ENCODE results near the gene PKDREJ.
A peak's percentile ranks its signal among the peaks of the same experiment; 100 is the strongest.

Gene PKDREJ

GRCh38 chr22:46296257-46297150 lies 33.4 kb upstream of the PKDREJ start, which contains the start of gene GTSE1:
GTSE1 (plus strand) TSS chr22:46296870; CDS start chr22:46297401, 531 bp downstream.
- peak within 1 kb of the TSS; percentile 74 to 77 for H3K4me3 ChIP-seq (ENCODE audit: low read depth in 1 of 2, low read length in 2 of 2)
- H3K4me1 ChIP-seq (ENCODE audit: control insufficient read depth in 1 of 2, insufficient read depth in 2 of 2, low read length in 2 of 2) = peaks cover 3 to 18% of the 10 kb centered on the region in 2 donors
- no peaks in the 10 kb centered on the region for H3K9me3 ChIP-seq (ENCODE audit: control insufficient read depth in 1 of 2, low read length in 2 of 2)
- H3K27me3 ChIP-seq (ENCODE audit: low read depth, low read length) = no peaks in the 10 kb centered on the region
- peaks cover 11 to 19% of the 10 kb centered on the region in 2 donors for H3K36me3 ChIP-seq (ENCODE audit: control insufficient read depth in 1 of 2, insufficient read depth in 2 of 2, low read length in 2 of 2)
- peak within 1 kb of the TSS; percentile 90 for H3K27ac ChIP-seq (ENCODE audit: low read length)

DNA sequence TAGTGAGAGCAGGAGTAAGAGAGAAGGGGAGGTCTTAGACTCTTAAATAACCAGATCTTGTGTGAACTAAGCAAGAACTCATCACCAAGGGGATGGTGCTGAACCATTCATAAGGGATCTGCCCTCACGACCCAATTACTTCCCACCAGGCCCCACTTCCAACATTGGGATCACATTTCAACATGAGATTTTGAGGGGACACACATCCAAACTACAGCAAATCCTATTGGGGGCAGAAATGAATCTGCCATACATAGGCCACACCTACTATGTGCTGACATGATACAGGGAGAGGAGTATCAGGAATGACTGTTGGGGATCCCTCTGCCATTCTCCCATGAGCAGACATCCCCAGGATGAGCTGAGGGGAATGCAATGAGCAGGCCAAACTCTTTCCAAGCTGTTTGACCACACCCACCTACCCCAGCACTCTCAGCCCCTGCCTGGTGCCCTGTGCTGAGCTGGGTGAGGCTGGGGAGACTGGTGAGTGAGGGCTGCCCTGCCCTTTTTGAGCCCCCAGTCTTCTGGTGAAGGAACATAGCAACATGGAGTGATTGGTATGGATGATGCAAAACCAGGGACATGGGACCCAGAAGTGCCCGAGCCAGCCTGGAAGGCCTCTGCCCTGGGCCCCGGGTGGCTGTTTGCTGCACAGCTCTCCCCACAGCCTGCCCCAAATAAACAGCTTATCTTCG lies 32.3 kb upstream of the PKDREJ start:
- Histone ChIP-seq H3K36me3 (ENCODE audit: control insufficient read depth in 1 of 2, insufficient read depth in 2 of 2, low read length in 2 of 2) (peaks cover 11 to 28% of the 10 kb centered on the region in 2 donors), H3K9me3 (ENCODE audit: control insufficient read depth in 1 of 2, low read length in 2 of 2) (no peaks in the 10 kb centered on the region), H3K27me3 (ENCODE audit: low read depth, low read length) (no peaks in the 10 kb centered on the region), H3K27ac (ENCODE audit: low read length) (peak overlapping the region; percentile 90), H3K4me3 (ENCODE audit: low read depth in 1 of 2, low read length in 2 of 2) (peak overlapping the region; percentile 74 to 77), H3K4me1 (ENCODE audit: control insufficient read depth in 1 of 2, insufficient read depth in 2 of 2, low read length in 2 of 2) (peaks cover 3 to 18% of the 10 kb centered on the region in 2 donors)

GRCh38 chr22:46294784-46295183 lies 31.6 kb upstream of the PKDREJ start:
- no peaks in the 10 kb centered on the region for H3K27me3 ChIP-seq (ENCODE audit: low read depth, low read length)
- H3K4me1 ChIP-seq (ENCODE audit: control insufficient read depth in 1 of 2, insufficient read depth in 2 of 2, low read length in 2 of 2) = peaks cover 3 to 18% of the 10 kb centered on the region in 2 donors
- no peak overlapping the region for H3K4me3 ChIP-seq (ENCODE audit: low read depth in 1 of 2, low read length in 2 of 2)
- H3K27ac ChIP-seq (ENCODE audit: low read length) = no peak overlapping the region
- H3K36me3 ChIP-seq (ENCODE audit: control insufficient read depth in 1 of 2, insufficient read depth in 2 of 2, low read length in 2 of 2) = peaks cover 11 to 29% of the 10 kb centered on the region in 2 donors
- no peaks in the 10 kb centered on the region for H3K9me3 ChIP-seq (ENCODE audit: control insufficient read depth in 1 of 2, low read length in 2 of 2)

GRCh38 chr22:46293577-46294260 lies 30.6 kb upstream of the PKDREJ start:
- H3K27me3 ChIP-seq (ENCODE audit: low read depth, low read length) = no peaks in the 10 kb centered on the region
- no peak overlapping the region for H3K4me3 ChIP-seq (ENCODE audit: low read depth in 1 of 2, low read length in 2 of 2)
- H3K4me1 ChIP-seq (ENCODE audit: control insufficient read depth in 1 of 2, insufficient read depth in 2 of 2, low read length in 2 of 2) = peaks cover 3 to 18% of the 10 kb centered on the region in 2 donors
- no peaks in the 10 kb centered on the region for H3K9me3 ChIP-seq (ENCODE audit: control insufficient read depth in 1 of 2, low read length in 2 of 2)
- H3K36me3 ChIP-seq (ENCODE audit: control insufficient read depth in 1 of 2, insufficient read depth in 2 of 2, low read length in 2 of 2) = peaks cover 11 to 39% of the 10 kb centered on the region in 2 donors
- no peak overlapping the region for H3K27ac ChIP-seq (ENCODE audit: low read length)

DNA sequence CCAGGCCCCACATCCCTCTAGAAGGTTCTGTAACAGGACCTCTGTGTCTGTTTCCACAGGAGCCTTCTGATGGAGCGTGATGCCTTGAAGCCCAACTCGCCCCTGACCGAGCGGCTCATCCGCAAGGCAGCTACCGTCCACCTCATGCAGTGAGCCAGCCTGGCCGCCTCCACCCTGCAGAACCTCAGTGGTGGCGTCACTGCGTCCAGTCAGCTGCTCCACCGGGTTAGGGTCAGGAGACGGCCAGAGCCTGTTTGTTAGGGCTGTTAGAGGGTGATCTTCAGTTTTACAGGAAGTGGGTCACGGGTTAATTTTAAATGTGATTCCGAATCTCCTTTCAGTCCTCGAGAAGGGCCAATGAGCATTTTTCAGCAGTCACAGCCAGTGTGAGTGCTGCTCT lies 29.6 kb upstream of the PKDREJ start:
- Histone ChIP-seq H3K27ac (ENCODE audit: low read length) (no peak overlapping the region), H3K36me3 (ENCODE audit: control insufficient read depth in 1 of 2, insufficient read depth in 2 of 2, low read length in 2 of 2) (peaks cover 11 to 45% of the 10 kb centered on the region in 2 donors), H3K9me3 (ENCODE audit: control insufficient read depth in 1 of 2, low read length in 2 of 2) (no peaks in the 10 kb centered on the region), H3K4me1 (ENCODE audit: control insufficient read depth in 1 of 2, insufficient read depth in 2 of 2, low read length in 2 of 2) (peaks cover 3 to 18% of the 10 kb centered on the region in 2 donors), H3K27me3 (ENCODE audit: low read depth, low read length) (no peaks in the 10 kb centered on the region), H3K4me3 (ENCODE audit: low read depth in 1 of 2, low read length in 2 of 2) (no peak overlapping the region)

DNA sequence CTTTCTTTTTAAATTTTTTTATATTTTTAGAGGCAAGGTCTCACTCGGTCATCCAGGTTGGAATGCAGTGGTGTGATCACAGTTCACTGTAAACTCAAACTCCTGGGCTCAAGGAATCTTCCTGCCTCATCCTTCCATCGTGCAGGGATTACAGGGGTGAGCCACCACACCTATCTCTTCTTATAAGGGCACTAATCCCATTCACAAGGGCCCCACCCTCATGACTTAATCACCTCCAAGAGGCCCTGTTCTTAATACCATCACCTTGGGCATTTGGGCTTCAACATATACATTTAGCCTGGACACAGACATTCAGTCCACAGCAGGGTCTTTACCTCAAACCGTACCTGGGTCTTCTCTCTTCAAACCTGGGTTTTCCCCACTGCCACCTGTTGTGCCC lies 29.0 kb upstream of the PKDREJ start:
- H3K27me3 ChIP-seq (ENCODE audit: low read depth, low read length) = no peaks in the 10 kb centered on the region
- peaks cover 11 to 50% of the 10 kb centered on the region in 2 donors for H3K36me3 ChIP-seq (ENCODE audit: control insufficient read depth in 1 of 2, insufficient read depth in 2 of 2, low read length in 2 of 2)
- H3K4me3 ChIP-seq (ENCODE audit: low read depth in 1 of 2, low read length in 2 of 2) = no peak overlapping the region
- no peak overlapping the region for H3K27ac ChIP-seq (ENCODE audit: low read length)
- no peaks in the 10 kb centered on the region for H3K9me3 ChIP-seq (ENCODE audit: control insufficient read depth in 1 of 2, low read length in 2 of 2)
- peaks cover 0 to 14% of the 10 kb centered on the region in 2 donors for H3K4me1 ChIP-seq (ENCODE audit: control insufficient read depth in 1 of 2, insufficient read depth in 2 of 2, low read length in 2 of 2)

DNA sequence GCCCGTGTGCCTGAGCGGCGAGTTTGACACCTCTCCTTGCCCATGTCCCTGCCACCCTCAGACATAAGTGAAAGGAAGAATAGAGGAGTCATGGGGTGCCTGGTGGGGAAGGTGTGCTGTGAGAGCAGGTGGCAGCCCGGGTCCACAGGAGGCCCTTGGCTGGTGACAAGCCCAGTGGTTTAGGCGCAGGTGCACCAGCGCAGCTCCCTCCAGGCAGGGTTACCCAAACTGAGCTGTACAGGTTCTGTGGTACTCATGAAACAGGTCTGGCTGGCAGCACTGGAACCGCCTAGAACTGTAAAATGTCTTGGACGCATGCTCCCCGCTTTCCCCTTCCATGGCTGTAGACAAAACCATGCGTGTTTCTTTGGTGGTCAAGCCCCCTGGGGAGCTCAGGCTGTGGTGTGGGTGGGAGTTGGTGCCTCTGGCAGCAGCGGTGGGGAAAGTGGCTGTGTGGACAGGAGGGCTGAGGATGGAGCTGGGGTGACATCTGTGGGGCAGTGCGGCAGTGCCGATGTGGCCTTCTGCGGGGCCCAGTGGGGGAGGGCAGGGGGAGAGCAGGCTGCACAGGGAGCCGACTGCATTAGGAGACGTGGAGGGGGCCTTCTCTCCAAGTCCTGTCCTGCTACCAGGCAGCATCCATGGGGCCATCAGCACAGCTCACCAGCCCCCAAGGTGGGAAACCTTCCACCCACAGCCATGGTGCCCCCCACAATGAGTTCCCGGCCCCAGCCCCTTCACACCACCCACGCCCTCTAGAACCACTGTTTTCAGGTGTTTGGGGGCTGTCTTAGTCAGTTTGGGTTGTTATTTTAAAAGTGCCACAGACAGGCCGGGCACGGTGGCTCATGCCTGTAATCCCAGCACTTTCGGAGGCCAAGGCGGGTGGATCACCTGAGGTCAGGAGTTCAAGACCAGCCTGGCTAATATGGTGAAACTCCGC lies 28.0 kb upstream of the PKDREJ start:
- Histone ChIP-seq H3K9me3 (ENCODE audit: control insufficient read depth in 1 of 2, low read length in 2 of 2) (no peaks in the 10 kb centered on the region), H3K27ac (ENCODE audit: low read length) (no peak overlapping the region), H3K4me3 (ENCODE audit: low read depth in 1 of 2, low read length in 2 of 2) (no peak overlapping the region), H3K27me3 (ENCODE audit: low read depth, low read length) (no peaks in the 10 kb centered on the region), H3K4me1 (ENCODE audit: control insufficient read depth in 1 of 2, insufficient read depth in 2 of 2, low read length in 2 of 2) (peaks cover 0 to 8% of the 10 kb centered on the region in 2 donors), H3K36me3 (ENCODE audit: control insufficient read depth in 1 of 2, insufficient read depth in 2 of 2, low read length in 2 of 2) (peaks cover 11 to 59% of the 10 kb centered on the region in 2 donors)

DNA sequence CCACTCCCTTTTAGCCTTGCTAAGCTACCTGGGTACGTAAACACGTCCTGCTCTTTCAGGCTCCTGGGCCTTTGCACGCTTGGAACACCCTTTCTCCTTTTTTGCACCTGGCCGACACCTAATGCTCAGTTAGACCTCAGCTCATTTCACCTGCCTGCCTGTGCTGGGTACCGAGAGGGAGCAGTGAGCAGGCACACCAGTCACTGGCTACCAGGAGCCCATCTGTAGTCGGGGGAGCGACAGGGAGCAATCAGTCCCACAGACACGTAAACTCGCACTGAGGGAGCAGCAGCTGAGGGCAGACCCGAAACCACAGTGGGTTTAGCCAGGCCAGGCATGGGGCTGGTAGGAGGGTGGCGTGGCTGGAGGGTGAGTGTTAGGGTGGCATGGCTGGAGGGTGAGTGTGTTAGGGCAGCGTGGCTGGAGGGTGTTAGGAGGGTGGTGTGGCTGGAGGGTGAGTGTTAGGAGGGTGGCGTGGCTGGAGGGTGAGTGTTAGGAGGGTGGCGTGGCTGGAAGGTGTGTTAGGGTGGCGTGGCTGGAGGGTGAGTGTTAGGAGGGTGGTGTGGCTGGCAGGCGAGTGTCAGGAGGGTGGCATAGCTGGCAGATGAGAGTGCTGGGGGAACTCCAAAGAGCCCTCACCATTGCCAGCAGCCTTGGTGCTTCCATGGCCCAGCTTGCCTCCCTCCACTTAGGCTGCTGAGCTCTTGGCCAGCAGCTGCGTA lies 27.1 kb upstream of the PKDREJ start:
- no peaks in the 10 kb centered on the region for H3K9me3 ChIP-seq (ENCODE audit: control insufficient read depth in 1 of 2, low read length in 2 of 2)
- no peaks in the 10 kb centered on the region for H3K4me1 ChIP-seq (ENCODE audit: control insufficient read depth in 1 of 2, insufficient read depth in 2 of 2, low read length in 2 of 2)
- H3K36me3 ChIP-seq (ENCODE audit: control insufficient read depth in 1 of 2, insufficient read depth in 2 of 2, low read length in 2 of 2) = peaks cover 12 to 63% of the 10 kb centered on the region in 2 donors
- no peaks in the 10 kb centered on the region for H3K27me3 ChIP-seq (ENCODE audit: low read depth, low read length)
- H3K4me3 ChIP-seq (ENCODE audit: low read depth in 1 of 2, low read length in 2 of 2) = no peak overlapping the region
- no peak overlapping the region for H3K27ac ChIP-seq (ENCODE audit: low read length)

DNA sequence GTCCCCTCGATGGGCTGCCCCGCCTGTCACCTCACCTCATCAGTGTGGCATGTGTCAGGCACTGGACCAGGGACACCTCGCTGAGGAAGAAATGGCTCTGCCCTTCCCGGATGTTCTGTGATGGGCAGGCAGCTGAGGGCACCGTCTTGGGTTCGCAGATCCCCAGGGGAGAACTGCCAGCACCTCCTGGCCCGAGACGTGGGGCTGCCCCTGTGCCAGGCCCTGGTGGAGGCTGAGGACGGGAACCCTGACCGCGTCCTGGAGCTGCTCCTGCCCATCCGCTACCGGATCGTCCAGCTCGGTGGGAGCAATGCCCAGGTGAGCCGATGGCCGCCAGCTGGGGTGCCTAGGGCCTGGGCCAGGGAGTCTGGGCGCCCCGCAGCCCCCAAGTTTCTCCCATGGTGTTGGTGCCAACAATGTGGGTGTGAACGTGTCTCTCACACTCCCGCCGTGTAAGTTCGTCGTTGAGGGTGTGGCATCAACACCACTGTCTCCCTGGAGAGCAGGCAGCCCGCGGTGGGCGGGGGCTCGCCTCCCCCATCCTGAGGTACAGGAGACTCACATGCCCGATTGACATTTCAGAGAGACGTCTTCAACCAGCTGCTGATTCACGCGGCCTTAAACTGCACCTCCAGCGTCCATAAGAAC lies 26.2 kb upstream of the PKDREJ start:
- no peaks in the 10 kb centered on the region for H3K9me3 ChIP-seq (ENCODE audit: control insufficient read depth in 1 of 2, low read length in 2 of 2)
- no peaks in the 10 kb centered on the region for H3K27me3 ChIP-seq (ENCODE audit: low read depth, low read length)
- H3K36me3 ChIP-seq (ENCODE audit: control insufficient read depth in 1 of 2, insufficient read depth in 2 of 2, low read length in 2 of 2) = peaks cover 19 to 71% of the 10 kb centered on the region in 2 donors
- H3K4me1 ChIP-seq (ENCODE audit: control insufficient read depth in 1 of 2, insufficient read depth in 2 of 2, low read length in 2 of 2) = no peaks in the 10 kb centered on the region
- H3K4me3 ChIP-seq (ENCODE audit: low read depth in 1 of 2, low read length in 2 of 2) = no peak overlapping the region
- no peak overlapping the region for H3K27ac ChIP-seq (ENCODE audit: low read length)
